Measurements from ENCODE around the gene CACNG4.
"Not testable (repeated sequence)": the region's sequence is repeated elsewhere in the genome, so short reads cannot be mapped to it uniquely, and the experiment has no call there.

The CACNG4 gene

GRCh38 chr17:66964930-66965800 lies 658 bp downstream of the CACNG4 start:
- DNase-seq (ENCODE audit: low read depth) = peak; percentile 15

GRCh38 chr17:66965801-66966262 lies 1.3 kb downstream of the CACNG4 start:
- DNase-seq (ENCODE audit: low read depth) = no peak

GRCh38 chr17:66966298-66966697 lies 1.8 kb downstream of the CACNG4 start:
- no peak for DNase-seq (ENCODE audit: low read depth)

- no peak for DNase-seq (ENCODE audit: low read depth)
Observed at GRCh38 chr17:66966704-66967418, 2.4 kb downstream of the CACNG4 start.

GRCh38 chr17:66967837-66968543 lies 3.5 kb downstream of the CACNG4 start:
- DNase-seq (ENCODE audit: low read depth) = no peak

- no peak for DNase-seq (ENCODE audit: low read depth)
Observed at GRCh38 chr17:66968916-66969315, 4.4 kb downstream of the CACNG4 start.

GRCh38 chr17:66970140-66970539 lies 5.6 kb downstream of the CACNG4 start:
- no peak for DNase-seq (ENCODE audit: low read depth)

GRCh38 chr17:66970797-66971196 lies 6.3 kb downstream of the CACNG4 start:
- DNase-seq (ENCODE audit: low read depth) = no peak

- DNase-seq (ENCODE audit: low read depth) = no peak
Observed at GRCh38 chr17:66971264-66971663, 6.8 kb downstream of the CACNG4 start.

GRCh38 chr17:66971730-66972441 lies 7.4 kb downstream of the CACNG4 start:
- DNase-seq (ENCODE audit: low read depth) = no peak

- DNase-seq (ENCODE audit: low read depth) = not testable (repeated sequence)
Observed at GRCh38 chr17:66972442-66972830, 7.9 kb downstream of the CACNG4 start.

GRCh38 chr17:66975188-66975587 lies 10.7 kb downstream of the CACNG4 start:
- DNase-seq (ENCODE audit: low read depth) = no peak

- DNase-seq (ENCODE audit: low read depth) = no peak
Observed at GRCh38 chr17:66975614-66976378, 11.3 kb downstream of the CACNG4 start.

- DNase-seq (ENCODE audit: low read depth) = no peak
Observed at GRCh38 chr17:66976379-66976663, 11.8 kb downstream of the CACNG4 start.

- no peak for DNase-seq (ENCODE audit: low read depth)
Observed at GRCh38 chr17:66976781-66977201, 12.3 kb downstream of the CACNG4 start.

GRCh38 chr17:66978514-66979061 lies 14.1 kb downstream of the CACNG4 start:
- DNase-seq (ENCODE audit: low read depth) = no peak

GRCh38 chr17:66980896-66981295 lies 16.4 kb downstream of the CACNG4 start:
- DNase-seq (ENCODE audit: low read depth) = no peak

- DNase-seq (ENCODE audit: low read depth) = no peak
Observed at GRCh38 chr17:66981983-66982508, 17.5 kb downstream of the CACNG4 start.

GRCh38 chr17:66983414-66984021 lies 19.0 kb downstream of the CACNG4 start:
- DNase-seq (ENCODE audit: low read depth) = no peak

GRCh38 chr17:66984730-66985129 lies 20.2 kb downstream of the CACNG4 start:
- DNase-seq (ENCODE audit: low read depth) = no peak

All from activated T-cell treated with anti-CD3 and anti-CD28 coated beads for 24 hours (primary cell).